ENCODE results near the gene TRPM8.

Gene TRPM8

DNA sequence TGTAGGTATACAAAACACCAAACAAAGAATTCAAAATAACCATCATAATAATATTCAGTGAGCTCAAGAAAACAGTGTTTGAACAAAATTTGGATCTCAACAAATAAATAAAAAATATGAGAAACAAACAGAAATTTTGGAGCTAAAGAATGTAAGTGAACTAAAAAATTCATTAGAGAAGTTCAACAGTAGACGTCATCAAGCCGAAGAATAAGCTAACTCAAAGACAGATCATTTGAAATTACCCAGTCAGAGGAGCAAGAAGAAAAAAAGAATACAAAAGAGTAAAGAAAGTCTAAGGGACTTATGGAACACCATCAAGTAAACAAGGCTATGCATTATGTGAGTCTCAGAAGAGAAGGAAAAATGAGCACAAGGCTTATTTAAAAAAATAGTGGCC lies 116.7 kb downstream of the TRPM8 start:
- DNase-seq (ENCODE audit: low spot score) (no peak), FAIRE-seq (no peak)

DNA sequence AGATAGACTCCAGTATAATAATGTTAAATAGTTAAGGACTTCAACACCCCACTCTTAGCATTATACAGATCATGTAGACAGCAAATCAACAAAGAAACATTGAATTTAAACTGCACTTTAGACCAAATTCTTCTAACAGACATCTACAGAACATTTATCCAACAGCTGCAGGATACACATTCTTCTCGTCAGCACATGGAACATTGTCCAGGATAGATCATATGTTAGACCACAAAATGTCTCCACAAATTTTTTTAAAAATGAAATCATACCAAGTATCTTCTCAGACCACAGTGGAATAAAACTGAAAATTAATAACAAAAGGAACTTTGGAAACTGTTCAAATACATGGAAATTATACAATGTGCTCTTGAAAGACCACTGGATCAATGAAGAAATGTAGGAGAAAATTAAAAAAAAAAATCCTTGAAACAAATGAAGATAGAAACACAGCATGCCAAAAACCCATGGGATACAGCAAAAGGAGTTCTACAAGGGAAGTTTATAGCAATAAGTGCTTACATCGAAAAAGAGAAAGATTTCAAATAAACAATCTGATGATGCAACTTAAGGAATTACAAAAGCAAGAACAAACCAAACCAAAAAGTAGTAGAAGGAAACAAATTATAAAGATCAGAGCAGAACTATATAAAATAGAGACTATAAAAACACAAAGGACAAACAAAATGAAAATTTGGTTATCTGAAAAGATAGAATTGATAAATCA lies 121.1 kb downstream of the TRPM8 start:
- no peak for FAIRE-seq
- no peak for DNase-seq (ENCODE audit: low spot score)

DNA sequence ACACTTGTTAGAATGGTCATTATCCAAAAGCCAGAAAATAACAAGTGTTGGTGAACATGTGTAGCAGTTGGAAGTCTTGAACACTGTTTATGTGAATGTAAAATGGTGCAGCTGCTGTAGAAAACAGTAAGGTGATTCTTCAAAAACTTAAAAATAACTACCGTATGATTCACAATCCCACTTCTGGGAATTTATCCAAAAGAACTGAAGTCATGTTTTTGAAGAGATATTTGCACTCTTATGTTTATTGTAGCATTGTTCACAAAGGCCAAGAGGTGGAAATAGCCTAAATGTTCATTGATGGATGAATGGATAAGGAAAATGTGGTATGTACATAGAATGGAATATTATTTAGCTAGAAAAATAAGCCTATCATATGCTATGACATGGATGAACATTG lies 127.0 kb downstream of the TRPM8 start:
- FAIRE-seq (peak; percentile 55), DNase-seq (ENCODE audit: low spot score) (peak; percentile 20)

DNA sequence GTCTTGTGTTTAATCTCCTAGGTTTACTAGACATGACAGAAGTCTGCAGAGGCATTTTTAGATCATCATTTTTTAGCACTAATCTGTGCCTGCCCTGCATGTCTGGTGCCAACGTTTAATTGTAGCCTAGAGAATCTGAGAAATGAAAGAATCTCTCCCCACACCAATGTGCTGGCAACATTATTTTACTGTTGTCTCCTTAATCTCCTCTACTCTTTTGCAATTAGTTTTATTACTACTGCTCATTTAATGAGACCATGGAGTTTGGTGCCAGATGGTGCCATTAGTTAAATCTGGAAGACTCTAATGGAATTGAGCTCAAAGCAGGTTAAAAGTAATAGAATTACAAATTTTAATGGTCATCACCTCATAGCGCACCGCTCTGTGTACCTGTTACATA lies 129.3 kb downstream of the TRPM8 start:
- FAIRE-seq: no peak
- no peak for DNase-seq (ENCODE audit: low spot score)

DNA sequence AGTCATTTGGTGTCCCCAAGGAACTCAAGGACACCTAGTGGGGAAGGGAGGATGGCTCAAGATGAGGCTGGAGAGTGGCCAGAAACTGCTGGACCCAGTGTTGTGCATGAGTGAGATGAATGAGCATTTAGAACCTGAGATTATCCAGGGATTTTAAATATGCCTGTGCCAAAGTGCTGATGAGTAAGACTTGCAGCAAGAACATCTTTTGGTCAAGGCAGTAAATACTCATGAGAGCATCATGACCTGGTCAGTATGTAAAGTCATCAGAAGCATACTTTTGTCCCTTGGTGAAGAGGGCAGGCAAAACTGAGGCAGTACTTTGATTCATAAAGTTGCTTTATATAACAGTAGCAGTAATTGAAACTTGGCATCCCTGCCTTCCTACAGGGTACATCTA lies 130.2 kb downstream of the TRPM8 start:
- DNase-seq (ENCODE audit: low spot score): no peak
- no peak for FAIRE-seq

DNA sequence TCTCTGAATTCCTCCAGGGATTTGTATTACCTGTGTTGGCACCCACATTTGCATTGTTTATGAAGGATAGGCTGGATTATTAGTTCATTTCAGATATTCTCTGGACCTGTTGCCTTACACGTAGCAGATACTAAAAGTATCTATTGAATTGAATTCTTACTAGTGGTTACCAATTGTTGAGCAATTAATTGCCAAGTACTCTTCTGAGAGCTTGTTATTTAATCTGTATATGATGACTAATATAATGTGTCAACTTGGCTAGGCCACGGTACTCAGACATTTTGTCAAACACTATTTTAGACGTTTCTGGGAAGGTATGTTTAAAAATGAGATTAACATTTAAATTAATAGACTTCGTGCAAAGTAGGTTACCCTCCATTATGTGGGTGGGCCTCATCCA lies 130.9 kb downstream of the TRPM8 start:
- FAIRE-seq (no peak), DNase-seq (ENCODE audit: low spot score) (no peak)

DNA sequence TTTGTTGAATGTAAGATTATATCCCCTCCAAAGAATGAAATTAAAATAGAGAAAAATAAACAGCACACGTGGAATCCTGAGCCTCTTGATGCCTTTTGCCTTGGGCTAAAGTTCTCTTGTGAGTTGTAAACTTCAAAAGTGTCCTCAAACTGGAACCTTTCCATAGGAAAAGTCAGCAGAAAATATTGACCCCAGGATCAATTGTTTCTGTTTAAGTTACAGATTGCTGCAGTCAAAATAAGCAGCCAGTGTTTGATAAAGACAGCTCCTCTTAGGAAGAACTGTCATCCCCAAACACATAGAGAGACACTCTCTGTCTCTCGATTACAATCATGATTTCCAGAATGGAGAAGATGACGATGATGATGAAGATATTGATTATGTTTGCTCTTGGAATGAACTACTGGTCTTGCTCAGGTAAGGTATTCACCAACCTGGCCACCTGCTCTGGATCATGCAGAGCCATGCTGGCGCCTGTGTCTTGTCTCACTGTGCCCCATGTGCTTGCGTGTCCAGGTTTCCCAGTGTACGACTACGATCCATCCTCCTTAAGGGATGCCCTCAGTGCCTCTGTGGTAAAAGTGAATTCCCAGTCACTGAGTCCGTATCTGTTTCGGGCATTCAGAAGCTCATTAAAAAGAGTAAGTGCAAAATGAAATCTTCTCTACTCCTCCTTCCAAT lies 133.4 kb downstream of the TRPM8 start, which contains the start of gene SPP2:
Gene SPP2, plus strand, starts transcription at position 248 of the 681 bp plus-strand sequence. Its CDS starts 85 bp downstream, at position 333.
- DNase-seq (ENCODE audit: low spot score): no peak
- FAIRE-seq: no peak

DNA sequence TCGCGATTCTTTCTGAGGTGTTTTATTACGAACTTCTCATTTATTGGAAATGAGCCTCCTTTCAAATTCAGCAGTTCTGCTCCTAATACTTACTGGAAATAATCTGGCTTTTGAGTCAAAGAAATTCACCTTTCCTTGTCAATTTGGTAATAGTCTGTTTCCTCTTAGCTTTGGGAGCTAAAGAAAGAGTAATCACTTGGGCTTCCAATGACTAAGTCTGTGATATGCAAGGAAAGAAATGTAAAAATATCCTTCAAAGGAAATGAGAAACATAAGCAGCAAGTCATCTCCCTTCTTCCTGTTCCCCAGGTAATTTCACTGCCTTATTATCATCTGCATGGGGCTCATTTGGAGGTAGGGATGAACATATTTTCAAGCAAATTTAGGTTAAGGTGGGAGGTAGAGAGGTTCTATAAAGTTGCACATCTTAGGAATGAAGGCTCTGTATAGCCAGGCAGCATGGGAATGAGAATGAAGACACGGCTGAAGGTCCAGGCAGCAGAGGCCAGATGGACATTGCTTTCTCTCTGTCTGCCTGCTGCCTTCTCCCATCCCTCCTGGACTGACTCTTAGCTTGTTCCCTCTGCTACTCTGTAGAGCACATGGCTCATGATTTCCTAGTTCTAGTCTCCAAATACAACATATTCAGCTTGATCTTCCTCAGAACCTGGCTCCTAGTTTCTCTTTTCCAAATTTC lies 134.3 kb downstream of the TRPM8 start:
- DNase-seq (ENCODE audit: low spot score) (no peak), FAIRE-seq (no peak)

DNA sequence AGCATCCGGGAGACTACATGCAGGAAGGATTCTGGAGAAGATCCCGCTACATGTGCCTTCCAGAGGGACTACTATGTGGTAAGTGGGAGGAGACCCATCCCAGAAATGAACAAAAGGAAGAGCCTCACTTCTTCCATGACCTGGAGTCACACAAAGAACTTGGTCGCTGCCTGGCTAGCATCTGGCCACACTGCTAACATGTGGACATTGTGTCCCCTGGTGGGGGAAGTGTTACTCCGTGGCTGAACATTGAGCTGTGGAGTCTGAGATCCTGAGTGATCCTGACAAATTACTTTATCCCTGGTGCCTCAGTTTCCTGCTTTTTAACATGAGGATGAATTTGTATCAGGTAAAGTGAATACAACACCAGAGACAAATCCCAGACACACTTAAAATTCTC lies 141.7 kb downstream of the TRPM8 start:
- no peak for FAIRE-seq
- DNase-seq (ENCODE audit: low spot score): no peak

DNA sequence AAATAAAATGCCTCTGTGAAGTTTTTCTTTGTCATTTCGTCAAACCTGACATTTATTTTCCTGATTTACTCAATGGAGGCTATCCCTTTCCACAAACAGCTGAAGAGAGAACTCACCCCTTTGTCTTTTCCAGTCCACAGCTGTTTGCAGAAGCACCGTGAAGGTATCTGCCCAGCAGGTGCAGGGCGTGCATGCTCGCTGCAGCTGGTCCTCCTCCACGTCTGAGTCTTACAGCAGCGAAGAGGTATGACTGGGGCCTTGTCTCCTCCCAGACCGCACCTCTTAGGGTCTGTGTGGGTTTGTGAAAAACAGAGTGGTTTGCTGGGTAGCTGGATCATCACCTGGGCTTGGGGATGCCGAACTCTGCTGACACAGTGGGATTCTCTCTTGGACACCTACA lies 143.1 kb downstream of the TRPM8 start:
- FAIRE-seq (no peak), DNase-seq (ENCODE audit: low spot score) (no peak)

DNA sequence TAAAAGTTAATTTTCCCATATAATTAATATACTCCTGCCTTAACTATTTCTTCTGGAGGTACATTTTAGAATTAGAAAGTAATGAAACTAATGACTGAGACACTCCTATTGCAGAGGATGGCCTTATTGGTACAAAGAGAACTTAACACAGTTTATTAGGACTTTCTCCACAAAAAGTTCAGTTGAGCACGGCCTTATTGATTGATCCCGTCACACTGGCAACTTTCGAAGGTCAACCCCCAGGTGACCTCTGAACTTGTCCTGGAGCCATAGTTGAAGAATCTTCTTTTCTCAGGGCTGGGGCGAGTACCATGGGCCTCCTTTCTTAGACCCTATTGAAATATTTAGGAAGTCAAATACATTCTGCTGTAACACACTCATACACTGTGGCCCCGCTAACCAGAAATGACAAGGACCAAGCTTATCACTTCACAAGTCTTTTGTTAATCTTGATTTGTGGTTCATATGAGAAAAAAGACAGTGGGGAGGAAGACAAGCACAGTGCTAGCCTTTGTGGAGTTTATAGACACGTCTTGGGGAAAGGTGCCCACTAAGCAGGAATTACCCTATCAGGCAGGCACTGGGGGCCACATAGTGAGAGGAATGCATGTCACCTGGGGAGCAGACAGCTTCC lies 144.6 kb downstream of the TRPM8 start:
- DNase-seq (ENCODE audit: low spot score) (no peak), FAIRE-seq (no peak)

DNA sequence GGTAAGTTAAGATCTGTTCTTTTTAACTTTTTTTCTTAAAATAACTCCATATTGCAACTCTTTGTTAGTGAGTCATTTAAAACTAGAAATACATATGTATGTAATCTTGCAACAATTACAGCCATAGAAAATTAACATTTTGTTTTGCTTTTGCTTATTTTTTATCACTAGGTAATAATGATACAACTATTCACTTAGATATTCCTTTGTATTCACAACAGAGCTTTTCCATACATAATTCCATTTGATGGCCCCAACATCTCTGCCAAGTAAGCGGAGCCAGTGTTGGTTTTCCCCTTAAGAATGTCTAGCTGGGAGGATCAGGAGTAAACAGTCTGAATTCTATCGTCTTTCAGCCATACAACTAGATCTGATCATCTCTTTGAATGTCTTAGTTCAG lies 149.4 kb downstream of the TRPM8 start:
- no peak for FAIRE-seq

More for the DNA sequence above, 149.4 kb downstream of the TRPM8 start:
- DNase-seq (ENCODE audit: low spot score): no peak
